Cerebellar cortex (tissue), 1 donor: ENCODE results near the gene INA.

ENCODE experiments used
- DNase-seq: peaks from one replicate; pipeline ENCODE4 v3.0.0-alpha.2; 2015; ENCODE audit warnings: low spot score

The INA gene

DNA sequence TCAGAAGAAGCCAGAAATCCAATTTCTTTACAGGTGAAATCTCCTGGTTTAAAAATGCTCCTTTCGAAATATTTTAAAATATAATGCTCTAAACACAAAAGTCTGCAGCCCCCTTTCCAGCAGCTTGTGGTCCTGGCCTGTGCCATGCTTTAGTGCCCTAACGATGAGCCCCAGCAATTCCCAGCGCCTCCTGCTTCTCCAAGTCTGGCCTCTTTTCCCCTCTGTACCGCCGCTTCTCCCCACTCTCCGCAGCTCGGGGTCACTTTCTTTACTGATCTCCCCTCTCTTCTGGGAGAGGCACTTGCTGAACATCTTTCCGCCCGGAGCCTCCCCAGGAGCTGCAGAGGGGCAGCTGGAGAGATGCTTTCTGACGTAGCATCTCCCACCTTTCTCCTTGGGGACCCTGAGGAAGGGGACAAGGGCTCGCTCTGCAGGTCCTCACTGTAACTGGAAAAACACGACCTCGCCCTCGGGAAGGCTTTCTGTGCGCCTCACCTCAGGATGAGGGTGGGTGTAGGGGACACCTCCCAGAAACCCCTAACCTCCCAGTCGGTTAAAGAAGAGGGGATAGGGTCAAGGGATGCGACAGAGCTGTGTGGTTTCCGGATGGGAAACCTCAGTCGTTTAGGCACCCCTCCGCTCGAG, 565 bp upstream of the INA start:
- peak; percentile 56 for DNase-seq

DNA sequence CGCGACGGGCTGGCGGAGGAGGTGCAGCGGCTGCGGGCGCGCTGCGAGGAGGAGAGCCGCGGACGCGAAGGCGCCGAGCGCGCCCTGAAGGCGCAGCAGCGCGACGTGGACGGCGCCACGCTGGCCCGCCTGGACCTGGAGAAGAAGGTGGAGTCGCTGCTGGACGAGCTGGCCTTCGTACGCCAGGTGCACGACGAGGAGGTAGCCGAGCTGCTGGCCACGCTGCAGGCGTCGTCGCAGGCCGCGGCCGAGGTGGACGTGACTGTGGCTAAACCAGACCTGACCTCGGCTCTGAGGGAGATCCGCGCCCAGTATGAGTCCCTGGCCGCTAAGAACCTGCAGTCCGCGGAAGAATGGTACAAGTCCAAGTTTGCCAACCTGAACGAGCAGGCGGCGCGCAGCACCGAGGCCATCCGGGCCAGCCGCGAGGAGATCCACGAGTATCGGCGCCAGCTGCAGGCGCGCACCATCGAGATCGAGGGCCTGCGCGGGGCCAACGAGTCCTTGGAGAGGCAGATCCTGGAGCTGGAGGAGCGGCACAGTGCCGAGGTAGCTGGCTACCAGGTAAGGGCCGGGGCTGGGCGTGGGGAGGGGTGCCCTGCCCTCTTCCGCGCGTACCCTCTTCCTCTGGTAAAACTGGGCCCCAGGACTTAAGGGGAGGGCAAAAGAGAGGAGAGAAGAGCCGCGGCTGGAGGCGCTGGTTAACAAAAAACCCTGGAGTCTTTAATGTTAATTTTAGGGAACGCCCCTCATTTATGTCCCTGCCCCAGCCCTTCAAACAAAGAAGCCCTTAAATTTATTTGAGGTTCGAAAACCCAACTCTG, 987 bp downstream of the INA start:
- DNase-seq, result peak; percentile 34

DNA sequence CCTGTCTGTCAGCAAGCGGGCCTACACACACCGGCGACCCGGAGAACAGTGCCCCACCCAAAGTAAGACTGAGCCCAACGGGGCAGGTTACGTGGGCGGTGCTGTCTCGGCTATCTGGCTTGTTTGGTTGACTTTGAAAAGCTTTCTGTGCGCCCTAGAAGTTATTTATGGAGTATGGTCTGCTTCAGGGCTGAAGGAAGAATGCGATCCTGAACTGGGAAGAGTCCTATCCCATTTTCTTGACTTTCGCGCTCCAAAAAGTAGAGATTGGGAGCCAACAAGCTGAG, 1.5 kb downstream of the INA start:
- peak; percentile 39 for DNase-seq

DNA sequence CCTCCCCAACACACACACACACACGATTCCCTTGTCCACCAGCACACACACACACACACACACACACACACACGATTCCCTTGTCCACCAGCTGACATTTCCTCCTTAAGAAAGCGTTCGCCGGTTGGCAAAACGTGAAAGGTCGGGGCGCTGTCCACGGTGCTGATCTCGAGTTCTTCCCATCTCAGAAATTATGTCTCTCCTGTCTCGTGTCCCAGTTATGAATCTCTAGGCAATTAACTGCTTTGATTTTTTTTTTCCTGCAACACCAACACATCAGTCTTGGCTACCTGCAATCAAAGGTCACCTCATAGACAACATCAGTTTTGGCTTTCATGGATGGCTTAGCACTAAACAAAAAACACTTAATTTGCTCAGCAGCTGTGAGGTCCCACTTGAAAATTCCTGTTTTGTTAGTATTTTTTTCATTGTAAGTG, 1.9 kb downstream of the INA start:
- peak; percentile 36 for DNase-seq

DNA sequence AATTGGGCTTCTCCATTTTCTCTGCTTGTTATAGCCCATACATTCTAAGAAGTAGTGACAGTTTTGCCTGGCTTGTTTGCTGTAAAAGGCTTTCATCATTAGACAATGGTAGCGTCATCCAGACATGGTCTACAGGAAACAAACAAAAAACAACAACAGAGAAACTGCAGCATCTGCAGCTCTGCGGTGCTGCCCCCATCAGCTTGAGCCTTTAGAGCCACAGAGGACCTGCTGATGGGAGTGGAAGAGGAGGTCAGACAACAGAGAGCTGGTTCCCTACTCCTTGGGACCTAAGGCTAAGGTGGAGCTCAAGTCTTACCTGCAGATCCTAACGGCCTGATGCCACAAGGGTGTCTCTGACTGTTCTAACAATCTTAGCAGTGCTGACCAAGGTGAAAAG, 3.1 kb downstream of the INA start:
- DNase-seq, result peak; percentile 53

DNA sequence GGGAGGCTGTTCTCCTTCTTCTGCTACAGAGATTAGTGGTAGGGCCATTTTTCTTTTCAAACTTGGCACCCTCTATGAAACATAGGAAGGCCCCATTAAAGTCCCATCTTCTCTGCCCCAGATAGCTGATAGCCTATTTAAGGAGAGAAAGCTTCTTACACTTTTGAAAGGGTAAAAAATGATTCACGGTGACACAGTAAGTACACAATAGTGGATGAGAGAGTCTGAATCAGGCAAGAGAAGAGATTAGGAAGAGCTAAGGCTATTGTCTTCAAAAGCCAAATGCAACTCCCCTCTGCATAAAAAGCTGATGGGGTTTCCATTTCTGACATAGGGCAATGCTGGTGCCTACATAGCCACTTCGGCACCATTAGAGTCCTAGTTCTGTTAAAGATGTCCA, 3.6 kb downstream of the INA start:
- DNase-seq, result peak; percentile 35

DNA sequence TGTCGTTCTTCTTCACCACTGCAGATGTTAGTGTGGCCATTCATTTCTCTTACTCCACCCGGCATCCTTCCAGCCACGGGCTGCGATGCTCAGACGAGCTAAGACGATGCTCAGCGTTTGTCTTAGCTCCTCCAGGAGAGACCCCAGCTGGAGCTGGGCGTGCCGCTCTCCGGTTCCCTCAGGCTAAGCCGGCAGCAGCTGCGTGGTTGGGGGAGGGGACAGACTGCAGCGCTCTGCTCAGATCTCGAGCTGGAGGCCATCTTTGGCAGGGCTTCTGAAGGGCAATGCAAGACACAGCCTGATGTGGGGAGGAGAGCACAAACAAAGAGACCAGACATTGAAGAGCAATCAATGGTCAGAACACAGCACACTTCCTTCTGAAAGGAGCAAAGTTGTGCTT, 4.8 kb downstream of the INA start:
- peak; percentile 75 for DNase-seq

DNA sequence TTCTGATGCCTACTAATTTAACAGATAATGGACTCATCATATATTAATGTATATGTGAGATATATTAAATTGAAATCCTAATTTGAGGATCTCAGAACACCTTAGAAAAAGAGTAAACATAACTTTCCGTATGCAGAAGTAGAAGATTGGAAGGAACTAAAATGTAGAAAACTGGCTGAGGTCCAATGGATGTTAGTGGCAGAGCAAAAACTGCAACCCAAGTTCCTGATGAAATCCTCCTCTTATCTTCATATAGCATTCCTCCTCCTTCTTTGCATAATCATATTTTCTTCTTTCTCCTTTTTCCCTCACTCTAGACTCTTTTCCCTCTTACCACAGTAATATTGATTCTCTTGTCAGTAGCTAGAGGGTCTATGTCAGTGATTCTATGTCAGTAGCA, 6.0 kb downstream of the INA start:
- DNase-seq, result no peak

DNA sequence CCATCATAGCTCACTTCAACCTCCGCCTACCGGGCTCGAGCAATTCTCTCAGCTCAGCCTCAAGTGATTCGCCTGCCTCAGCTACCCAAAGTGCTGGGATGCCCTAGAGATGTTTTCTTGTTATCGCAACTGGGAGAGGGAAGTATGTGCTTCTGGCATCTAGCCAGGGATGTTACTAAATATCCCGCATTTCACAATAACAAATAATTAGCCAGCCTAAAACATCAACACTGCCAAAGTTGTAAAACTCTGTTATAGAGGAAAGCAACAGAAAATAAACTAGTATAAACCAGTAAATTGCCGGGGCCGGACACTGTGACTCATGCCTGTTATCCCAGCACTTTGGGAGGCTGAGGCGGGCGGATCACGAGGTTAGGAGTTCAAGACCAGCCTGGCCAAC, 7.2 kb downstream of the INA start:
- DNase-seq, result no peak

DNA sequence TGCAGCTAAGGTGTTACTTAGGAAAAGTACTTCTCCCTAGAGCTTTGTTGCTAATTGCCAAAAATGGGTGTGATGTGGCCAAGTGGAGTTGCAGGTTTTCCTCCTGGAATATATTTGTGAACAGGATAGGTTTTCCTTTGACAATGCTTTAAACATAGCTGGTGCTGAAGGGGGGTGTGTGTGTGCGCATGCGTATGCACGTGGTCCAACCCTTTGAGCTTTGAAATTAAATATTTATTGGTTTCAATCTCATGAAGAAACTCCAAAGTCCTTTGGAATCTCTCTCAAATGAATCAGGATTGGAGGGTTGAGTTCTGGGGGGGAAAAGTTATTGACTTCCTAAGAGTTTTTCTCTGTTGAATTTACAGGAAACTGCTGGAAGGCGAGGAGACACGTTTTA, 11.1 kb downstream of the INA start:
- no peak for DNase-seq

DNA sequence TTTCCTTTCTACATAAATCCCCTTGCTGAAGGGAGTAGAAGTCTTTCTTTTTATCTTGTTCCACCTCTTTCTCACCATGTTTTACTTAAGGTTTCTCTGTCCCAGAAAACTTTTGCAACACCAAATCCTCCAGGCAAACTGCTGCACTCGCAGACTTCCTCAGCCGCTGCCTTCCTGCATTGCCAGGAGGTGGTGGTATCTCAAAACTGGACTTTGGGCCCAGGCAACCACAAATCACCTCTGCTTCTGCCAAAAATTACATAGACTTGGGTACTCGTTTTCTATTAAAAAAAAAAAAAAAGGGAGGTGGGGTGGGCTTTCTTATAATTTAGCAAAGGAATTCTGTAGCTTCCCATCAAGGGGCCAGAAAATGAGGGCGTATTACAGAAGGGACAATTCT, 14.7 kb downstream of the INA start:
- no peak for DNase-seq

DNA sequence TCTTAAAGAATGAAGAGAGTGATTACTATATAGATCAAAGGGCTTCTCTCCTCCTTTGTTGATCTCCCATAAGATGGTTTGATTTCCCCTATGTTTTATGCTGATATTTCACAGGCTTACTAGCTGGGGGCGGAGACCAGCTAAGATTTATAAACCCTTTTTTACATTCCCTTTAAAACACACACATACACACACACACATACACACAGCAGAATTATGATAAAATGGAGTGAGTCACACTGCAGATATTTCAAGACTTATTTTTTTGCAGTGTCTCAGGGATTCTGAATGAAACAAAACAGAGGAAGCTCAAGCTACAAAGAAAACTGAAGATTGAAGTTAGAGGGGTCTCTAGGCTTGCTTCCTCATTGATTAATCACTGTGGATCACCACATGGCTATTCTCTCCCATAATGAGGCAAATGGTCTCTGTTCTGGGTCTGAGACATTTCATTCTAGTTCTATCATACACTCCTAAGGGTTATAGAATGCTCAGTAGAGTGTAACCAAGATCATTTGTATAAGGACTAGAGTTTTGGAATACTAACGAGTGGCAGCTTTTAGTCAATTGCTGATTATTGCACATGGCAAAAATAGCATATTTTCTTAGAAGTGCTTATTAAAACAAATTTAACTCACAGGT, 18.6 kb downstream of the INA start:
- DNase-seq, result no peak

DNA sequence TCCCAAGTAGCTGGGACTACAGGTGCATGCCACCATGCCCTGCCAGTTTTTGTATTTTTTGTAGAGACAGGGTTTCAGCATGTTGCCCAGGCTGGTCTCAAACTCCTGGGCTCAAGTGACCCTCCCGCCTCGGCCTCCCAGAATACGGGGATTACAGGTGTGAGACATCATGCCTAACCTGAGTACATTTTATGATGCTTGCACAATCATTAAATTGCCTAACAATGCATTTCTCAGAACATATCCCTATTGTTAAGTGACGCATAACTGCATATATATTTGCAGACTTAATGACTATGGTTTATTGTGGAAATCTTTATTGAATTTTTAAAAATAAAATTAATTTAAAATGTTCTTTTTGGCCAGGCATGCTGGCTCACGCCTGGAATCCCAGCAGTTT, 30.7 kb downstream of the INA start:
- DNase-seq, result no peak

DNA sequence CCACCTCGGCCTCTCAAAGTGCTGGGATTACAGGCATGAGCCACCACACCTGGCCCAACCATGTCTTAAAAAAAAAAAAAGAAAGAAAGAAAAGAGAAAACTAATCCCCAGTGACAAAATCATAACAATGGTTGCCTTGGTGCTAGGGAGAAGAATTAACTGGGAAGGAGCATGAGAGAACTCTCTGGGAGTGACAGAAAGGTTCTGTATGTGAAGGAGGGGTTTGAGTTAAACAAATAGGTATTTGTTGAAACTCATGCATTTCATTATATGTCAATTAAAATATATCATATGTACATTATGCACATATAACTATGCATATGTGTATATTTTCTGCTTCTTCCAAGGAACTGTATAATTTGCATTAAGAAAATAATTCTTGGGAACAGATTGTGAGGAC, 33.3 kb downstream of the INA start:
- DNase-seq, result no peak

DNA sequence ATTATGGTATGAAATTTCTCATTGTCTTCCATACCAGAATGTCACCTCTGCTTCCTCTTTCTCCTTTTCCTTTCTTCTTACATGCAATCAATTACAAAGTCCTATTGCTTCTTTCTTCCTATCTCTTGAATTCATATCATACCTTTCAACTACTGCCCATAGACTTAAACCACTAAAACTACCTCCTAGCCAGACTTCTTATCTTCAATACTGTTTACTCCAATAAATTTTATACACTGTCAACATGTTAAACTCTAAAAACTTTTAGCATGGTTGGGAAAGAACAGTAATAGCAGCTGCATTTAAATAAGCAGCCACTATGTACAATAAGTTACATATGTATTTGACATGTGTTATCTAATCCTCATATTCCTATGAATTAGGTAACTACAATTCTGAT, 39.1 kb downstream of the INA start:
- DNase-seq, result no peak

DNA sequence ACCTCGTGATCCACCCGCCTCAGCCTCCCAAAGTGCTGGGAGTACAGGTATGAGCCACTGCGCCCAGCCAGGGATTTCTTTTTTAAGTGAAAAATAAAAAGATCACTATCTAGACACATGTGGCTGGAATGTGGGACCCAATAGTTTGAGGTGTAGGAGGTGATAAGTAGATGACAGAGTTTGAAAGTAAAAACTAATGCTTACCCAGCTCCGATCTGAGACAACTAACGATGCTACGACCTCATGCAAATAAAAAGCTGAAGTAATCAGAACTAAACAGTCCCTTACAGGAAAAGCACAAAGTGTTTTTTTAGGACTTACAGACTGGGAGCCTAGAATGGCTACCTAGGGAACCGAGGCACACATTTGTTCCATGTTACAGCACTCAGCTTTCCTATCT, 51.0 kb downstream of the INA start:
- DNase-seq, result no peak

DNA sequence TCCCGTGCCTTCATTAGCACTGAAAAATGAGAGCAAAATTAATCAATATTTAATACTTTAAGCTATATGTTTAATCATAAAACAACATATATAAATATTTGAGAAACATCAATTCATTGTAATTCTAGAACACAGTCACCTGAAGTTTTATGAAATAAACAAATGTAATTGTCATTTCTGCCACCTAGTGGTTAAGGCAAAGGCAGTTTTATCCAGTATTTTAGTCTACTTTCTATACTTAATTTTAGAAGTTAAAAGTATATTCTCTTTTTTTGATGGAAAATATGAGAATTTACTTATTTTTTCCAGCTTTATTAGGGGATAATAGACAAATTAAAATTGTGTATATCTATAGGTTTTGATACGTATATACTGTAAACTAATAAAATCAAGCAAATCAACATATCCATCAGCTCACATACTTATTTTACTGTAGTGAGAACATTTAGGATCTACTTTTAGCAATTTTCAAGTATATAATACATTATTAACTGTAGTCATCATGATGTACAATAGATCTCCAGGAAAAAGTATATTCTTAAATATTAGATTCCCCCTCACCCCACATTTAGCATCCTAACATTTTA, 57.1 kb downstream of the INA start:
- DNase-seq, result peak; percentile 51

DNA sequence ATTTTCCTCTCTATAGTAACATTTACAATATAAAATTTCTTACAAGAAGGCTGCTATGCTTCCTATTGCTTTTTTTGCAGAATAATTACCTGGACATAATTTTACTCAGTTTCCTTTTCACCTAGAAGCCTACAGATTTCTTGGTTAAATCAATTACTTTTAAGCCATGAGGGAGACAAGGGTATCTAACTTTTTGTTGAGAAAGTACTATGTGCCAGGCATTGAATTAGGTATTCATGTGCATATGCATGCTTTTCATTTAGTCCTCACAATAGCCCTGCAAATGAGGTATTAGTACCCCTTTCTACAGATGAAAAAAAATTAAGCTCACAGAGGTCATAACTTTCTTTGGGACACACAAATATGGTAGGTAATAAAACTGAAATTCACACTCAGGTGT, 57.6 kb downstream of the INA start:
- no peak for DNase-seq

DNA sequence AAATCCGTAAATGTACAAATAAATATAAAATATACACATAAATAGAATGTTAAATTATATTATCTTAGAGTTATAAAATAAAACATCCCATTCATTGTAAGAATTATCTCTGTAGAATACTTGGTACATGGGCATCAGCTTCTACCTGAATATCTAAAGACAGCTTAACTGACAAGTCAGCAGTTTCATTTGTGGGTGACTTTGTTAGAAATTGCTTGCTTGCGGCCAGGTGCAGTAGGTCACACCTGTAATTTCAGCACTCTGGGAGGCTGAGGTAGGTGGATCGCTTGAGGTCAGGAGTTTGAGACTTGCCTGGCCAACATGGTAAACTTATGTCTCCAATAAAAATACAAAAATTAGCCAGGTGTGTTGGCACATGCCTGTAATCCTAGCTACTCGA, 59.4 kb downstream of the INA start:
- no peak for DNase-seq
